ENCODE data around the gene SRPRB. TPM values are rescaled to one million over a fixed set of nuclear protein-coding genes. Genes with fewer than 3 reads are reported as not detected.

The SRPRB gene
- total RNA-seq, 2 donors from 2014 or later, result 16.4 to 24.8 TPM

DNA sequence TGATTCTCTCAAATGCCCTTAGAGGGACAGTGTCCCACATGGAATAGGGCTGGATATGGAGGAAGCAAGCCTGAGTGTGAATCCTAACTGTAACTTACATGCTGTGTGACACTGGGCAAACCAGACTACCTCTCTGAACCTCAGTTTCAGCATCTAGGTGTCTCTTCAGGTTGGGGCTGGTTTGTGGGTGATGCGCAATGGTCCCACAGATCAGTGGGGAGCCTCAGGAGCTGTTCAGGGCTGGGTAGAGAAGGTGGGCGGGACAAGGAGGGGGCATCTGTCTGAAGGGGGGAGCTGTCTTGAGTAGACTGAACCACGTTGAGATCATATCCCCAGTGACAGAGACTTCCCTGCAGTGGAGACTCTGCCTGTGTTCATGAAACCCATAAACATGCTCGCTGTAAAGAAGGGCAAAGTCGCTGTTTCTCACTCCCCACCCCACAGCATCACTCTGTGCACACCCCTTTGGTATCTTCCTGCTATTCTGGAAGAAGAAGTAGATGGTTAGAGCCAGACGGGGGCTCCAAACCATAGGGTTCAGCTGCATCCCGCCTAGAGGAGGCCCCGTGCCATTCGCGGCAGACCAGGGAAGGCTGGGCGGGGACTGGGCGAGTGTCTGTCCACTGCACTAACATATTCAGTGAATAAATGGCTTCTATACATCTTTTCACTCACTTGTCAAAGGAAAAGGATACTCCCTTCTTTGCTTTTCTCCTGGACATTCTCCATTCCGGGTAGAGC, 28.4 kb downstream of the SRPRB start:
- Histone ChIP-seq H3K27ac (no peak overlapping the region), H3K9me3 (no peaks in the 10 kb centered on the region), H3K4me1 (peaks cover 0 to 10% of the 10 kb centered on the region in 2 donors), H3K4me3 (no peak overlapping the region), H3K27me3 (no peaks in the 10 kb centered on the region), H3K36me3 (peaks cover 10% of the 10 kb centered on the region)
- DNase-seq (ENCODE audit: low spot score), result peak; percentile 13
- TF ChIP-seq, protein P1, sequence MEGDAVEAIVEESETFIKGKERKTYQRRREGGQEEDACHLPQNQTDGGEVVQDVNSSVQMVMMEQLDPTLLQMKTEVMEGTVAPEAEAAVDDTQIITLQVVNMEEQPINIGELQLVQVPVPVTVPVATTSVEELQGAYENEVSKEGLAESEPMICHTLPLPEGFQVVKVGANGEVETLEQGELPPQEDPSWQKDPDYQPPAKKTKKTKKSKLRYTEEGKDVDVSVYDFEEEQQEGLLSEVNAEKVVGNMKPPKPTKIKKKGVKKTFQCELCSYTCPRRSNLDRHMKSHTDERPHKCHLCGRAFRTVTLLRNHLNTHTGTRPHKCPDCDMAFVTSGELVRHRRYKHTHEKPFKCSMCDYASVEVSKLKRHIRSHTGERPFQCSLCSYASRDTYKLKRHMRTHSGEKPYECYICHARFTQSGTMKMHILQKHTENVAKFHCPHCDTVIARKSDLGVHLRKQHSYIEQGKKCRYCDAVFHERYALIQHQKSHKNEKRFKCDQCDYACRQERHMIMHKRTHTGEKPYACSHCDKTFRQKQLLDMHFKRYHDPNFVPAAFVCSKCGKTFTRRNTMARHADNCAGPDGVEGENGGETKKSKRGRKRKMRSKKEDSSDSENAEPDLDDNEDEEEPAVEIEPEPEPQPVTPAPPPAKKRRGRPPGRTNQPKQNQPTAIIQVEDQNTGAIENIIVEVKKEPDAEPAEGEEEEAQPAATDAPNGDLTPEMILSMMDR (IDR thresholded peaks at IDR 0.05), result no peak

DNA sequence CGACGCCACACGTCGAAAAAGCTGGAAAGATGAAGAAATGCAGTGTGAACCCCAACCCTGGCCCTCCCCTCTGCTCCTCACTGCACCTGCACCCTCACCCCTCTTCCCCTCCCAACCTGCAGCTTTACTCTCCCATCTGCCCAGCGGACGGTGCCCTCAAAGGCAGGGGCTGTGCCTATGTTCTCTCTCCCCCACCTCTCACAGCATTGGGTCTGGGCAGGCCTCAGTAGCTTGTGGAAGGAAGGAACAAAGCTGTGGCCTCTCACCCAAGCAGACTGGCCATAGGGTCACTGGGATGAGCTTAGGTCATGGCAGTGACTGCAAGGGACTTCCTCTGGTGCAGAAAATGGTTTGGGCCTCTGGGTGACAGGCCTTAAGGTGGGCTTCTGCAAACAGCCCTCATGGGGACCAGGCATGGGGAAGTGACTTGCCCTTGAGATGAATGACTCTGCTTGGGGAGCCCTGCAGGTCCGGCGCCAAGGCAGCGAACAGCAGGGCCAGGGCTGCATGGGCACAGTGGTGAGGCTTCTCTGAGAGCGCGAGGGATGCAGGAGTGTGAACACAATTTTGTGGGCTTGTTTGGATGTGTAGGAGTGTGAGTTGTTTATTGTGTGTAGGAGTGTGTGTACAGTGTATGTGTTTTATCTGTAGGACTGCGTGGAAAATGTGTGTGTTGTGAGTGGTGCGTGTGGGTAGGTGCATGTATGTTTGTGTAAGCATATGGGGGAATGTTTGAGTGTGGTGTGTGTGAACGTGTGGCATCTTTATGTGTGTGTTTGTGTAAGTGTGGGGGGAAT, 29.2 kb downstream of the SRPRB start:
- H3K36me3 ChIP-seq, result peaks cover 10% of the 10 kb centered on the region
- DNase-seq (ENCODE audit: low spot score), result peak; percentile 54
- H3K4me3 ChIP-seq, result no peak overlapping the region
- H3K27me3 ChIP-seq, result no peaks in the 10 kb centered on the region
- H3K9me3 ChIP-seq, result no peaks in the 10 kb centered on the region
- H3K27ac ChIP-seq, result no peak overlapping the region
- TF ChIP-seq, protein P1 (IDR thresholded peaks at IDR 0.05), result no peak
- H3K4me1 ChIP-seq, result peaks cover 0 to 6% of the 10 kb centered on the region in 2 donors

DNA sequence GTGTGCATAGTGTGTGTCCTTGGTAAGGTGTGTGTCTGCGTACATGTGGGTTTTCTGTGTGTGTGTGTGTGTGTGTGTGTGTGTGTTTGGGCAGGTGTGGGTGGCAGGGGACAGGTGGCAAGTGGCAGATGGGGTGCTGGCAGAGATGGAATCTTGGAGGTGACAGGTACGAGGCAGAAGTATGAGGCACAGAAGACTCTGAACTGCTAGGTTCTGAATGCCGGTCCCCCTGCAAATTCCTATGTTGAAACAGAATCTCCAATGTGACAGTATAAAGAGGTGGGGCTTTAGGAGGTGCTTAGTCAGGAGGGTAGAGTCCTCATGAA, 29.8 kb downstream of the SRPRB start:
- H3K27me3 ChIP-seq, result no peaks in the 10 kb centered on the region
- H3K4me3 ChIP-seq, result no peak overlapping the region
- H3K36me3 ChIP-seq, result peaks cover 10% of the 10 kb centered on the region
- H3K9me3 ChIP-seq, result no peaks in the 10 kb centered on the region
- DNase-seq (ENCODE audit: low spot score), result peak; percentile 7
- TF ChIP-seq, protein P1 (IDR thresholded peaks at IDR 0.05), result no peak
- peaks cover 0 to under 1% of the 10 kb centered on the region in 2 donors for H3K4me1 ChIP-seq
- no peak overlapping the region for H3K27ac ChIP-seq

DNA sequence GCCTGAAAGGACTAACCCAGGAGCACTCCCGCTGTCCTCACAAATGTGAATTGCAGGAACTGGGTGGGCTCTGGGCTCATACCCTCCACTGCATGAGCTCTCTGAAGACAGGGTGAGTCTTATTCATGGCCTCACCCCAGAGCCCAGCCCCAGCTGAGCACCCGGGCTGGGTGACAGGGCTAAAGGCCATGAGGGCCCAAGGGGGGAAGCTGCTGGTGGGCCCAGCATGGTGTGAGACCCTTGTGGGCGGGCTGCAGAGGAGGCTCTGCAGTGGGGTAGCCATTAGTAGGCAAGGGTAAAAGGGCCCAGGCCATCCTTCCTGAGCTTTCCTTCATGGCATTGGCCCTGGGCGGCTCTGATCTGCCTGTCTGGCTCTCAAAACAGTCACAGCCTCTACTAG, 30.3 kb downstream of the SRPRB start:
- Histone ChIP-seq H3K4me1 (no peaks in the 10 kb centered on the region), H3K4me3 (no peak overlapping the region), H3K27ac (no peak overlapping the region), H3K36me3 (peaks cover 10% of the 10 kb centered on the region), H3K9me3 (no peaks in the 10 kb centered on the region), H3K27me3 (no peaks in the 10 kb centered on the region)
- TF ChIP-seq, protein P1 (IDR thresholded peaks at IDR 0.05), result no peak
- peak; percentile 13 for DNase-seq (ENCODE audit: low spot score)

DNA sequence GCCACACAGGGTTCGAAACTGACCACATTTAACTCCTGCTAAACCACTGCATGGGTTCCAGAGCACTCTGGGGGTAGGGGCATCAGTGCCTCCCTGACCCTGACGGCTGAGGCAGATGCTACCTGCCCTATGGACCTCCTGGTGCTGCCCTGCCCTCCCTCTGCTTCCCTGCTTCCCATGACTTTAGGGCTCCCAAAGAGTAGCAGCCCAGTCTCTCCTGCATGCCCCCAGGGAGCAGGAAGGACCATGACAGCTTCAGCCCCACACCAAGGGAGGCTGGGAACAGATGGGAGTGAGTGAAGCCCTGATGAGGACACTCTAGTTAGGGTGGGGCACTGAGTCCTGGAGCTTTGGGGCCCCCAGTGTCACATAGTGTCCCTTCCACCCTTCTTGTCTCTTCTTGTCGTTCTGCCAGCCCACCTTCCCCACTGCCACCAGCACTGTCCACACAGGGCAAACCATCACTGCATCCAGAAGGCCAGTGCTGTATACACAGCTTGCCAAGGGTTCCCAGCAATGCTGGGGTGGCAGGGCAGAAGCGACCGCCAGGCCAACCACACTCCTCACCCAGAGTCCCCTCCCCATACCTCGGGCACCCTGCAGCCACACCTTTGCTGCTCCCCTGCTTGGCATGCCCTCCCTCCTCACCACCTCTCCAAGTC, 31.0 kb downstream of the SRPRB start:
- no peaks in the 10 kb centered on the region for H3K27me3 ChIP-seq
- no peaks in the 10 kb centered on the region for H3K4me1 ChIP-seq
- H3K36me3 ChIP-seq, result peaks cover 10% of the 10 kb centered on the region
- no peak overlapping the region for H3K27ac ChIP-seq
- no peak overlapping the region for H3K4me3 ChIP-seq
- peak; percentile 30 for DNase-seq (ENCODE audit: low spot score)
- TF ChIP-seq, protein P1 (IDR thresholded peaks at IDR 0.05), result no peak
- H3K9me3 ChIP-seq, result no peaks in the 10 kb centered on the region

Measured in right atrium auricular region (tissue), 2 donors.